Omental fat pad (tissue), 4 donors: ENCODE data around the gene GOT1. TPM values are rescaled to one million over a fixed set of nuclear protein-coding genes. Genes with fewer than 3 reads are reported as not detected.

Experiments
- ATAC-seq: fragments of 150-250 bp; one replicate; pipeline ENCODE4 v1.9.1; 2016; ENCODE audit warnings: mild to moderate bottlenecking, moderate library complexity; ENCODE audit not compliant: low FRiP score
- DNase-seq: peaks from one replicate; pipeline ENCODE4 v3.0.0-alpha.2; 2019; ENCODE audit warnings: low spot score
- CTCF ChIP-seq, 3 donors: fragments of 450-650 bp; IDR thresholded peaks; one replicate each; pipeline ENCODE4 v1.5.1; 2016 to 2017; ENCODE audit warnings: antibody characterized with exemption in 3 of 3, mild to moderate bottlenecking in 3 of 3, moderate library complexity in 2 of 3
- total RNA-seq, 4 donors: library from RNA; depleted of rRNA; stranded (reverse); fragments of >200 nt; gene quantifications; one replicate each; pipeline ENCODE4 v1.1.0, GENCODE V29; 2016

The GOT1 gene
- total RNA-seq, 4 donors from 2014 or later = 10.0 to 18.1 (median 14.5) TPM

GRCh38 chr10:99399664-99400063 is 30.8 kb downstream of the GOT1 start:
- TF ChIP-seq CTCF (IDR thresholded peaks at IDR 0.05) = no peak
- DNase-seq (no peak), ATAC-seq (no peak)

DNA sequence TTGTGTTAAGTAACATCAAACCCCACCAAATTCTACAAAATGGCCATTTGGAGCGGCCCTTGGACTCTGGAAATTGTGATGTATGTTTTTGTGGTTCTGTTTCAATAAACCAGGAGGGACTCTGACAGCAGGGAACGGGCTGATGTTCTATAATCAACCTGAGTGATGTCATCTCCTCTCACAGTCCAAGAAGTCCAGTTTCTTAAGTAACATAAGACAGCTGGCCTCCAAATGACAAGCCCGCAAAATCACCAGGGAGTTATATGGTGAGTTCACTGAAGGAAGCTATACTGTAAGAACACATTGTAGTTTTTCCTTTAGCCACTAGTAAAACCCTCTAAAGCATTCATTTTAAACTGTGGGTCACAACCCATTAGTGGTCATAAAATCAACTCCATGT is 34.0 kb downstream of the GOT1 start:
- no peak for DNase-seq
- TF ChIP-seq CTCF (IDR thresholded peaks at IDR 0.05) = no peak
- no peak for ATAC-seq

GRCh38 chr10:99395750-99396445 is 34.5 kb downstream of the GOT1 start:
- ATAC-seq (no peak), DNase-seq (no peak)
- no peak for TF ChIP-seq CTCF (IDR thresholded peaks at IDR 0.05)

DNA sequence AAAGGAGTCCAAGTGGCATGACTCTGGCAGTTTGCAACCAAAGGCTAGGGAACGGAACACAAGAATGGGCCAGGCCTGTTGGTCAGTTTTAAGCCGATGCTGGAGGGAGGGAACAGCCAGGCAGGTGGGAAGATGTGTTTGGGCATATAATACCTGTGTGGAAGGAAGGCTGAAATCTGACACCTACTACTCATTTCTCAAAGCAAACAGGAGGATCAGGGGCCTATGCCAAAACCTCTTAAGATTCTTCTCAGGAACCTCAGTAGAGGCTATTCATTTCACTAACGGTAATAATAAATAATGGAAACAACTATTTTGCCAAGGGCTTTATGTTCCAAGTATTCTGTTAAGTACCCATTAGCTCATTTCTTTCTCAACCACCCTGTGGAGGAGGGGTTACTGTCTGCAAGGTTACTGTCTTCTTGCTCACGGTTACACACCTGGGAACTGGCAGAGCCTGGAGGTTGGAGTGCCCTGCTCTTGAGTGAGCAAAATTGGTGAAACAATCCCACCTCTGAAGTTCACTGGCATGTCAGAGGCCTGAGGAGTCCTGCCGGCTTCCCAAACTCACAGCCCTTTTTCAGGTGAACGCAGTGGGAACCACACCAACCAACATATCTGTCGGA is 35.5 kb downstream of the GOT1 start:
- TF ChIP-seq CTCF (IDR thresholded peaks at IDR 0.05) = no peak
- ATAC-seq (no peak), DNase-seq (no peak)

DNA sequence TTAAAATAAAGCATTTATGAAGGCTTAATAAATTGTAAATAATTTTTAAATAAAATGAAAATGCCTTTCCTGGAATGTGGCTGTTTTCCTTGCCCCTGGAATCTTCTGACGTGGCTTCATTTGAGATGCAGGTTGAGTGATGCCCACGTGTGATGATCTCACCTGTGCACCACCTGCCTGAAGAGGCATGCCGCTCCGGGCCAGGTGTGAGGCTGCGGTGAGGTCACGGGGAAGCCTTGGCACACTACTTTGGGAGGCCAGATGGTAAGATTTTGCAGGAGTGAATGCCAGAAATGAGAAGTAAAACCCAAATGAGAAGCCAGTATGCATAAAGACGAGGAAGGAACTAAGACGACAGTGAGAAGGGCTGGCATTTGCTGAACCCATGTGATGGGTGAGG is 36.2 kb downstream of the GOT1 start:
- no peak for TF ChIP-seq CTCF (IDR thresholded peaks at IDR 0.05)
- DNase-seq (no peak), ATAC-seq (no peak)

DNA sequence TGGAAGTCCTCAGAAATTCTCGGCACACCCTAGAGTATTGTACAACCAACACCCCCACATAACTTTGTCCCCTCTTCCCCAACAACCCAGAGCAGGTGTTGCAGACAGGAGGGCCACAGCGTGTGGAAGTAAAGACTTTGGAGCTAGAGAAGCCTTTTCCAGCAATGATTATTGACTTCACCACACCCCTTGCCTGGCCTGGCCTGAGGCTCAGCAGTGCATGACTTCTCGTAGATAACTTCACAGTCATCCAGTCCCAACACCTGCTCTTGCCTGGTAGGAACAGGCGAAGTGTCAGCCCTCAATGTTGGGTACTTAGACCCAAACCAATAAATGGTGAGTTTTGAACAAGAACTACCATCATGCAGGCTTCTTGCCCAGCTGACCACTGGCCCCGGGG is 36.7 kb downstream of the GOT1 start:
- DNase-seq (no peak), ATAC-seq (no peak)
- no peak for TF ChIP-seq CTCF (IDR thresholded peaks at IDR 0.05)

- ATAC-seq = peak; percentile 29
- TF ChIP-seq CTCF (IDR thresholded peaks at IDR 0.05) = no peak
- DNase-seq = no peak
Measured at GRCh38 chr10:99393036-99393435, 37.4 kb downstream of the GOT1 start.
